HepG2 (cell line): ENCODE results near the gene ASAP2. TPM values are rescaled to one million over a fixed set of nuclear protein-coding genes. Genes with fewer than 3 reads are reported as not detected.

Source experiments
- BORCS8-MEF2B ChIP-seq: sonication (generic); formaldehyde crosslinking; IDR thresholded peaks from 2 replicates; pipeline ENCODE4 v1.8.0; 2022; ENCODE audit warnings: mild to moderate bottlenecking, missing genetic modification reagents
- MAZ ChIP-seq, 2 experiments: sonication (generic) in 1 of 2; formaldehyde crosslinking in 1 of 2; IDR thresholded peaks; 2 replicates each; pipeline versions ENCODE4 v1.5.0 to v1.6.1; 2012 to 2020; ENCODE audit warnings: low read depth in 2 of 2, mild to moderate bottlenecking in 2 of 2, borderline replicate concordance in 1 of 2, improper control_type of control experiment in 1 of 2, low read length in 1 of 2, missing genetic modification reagents in 1 of 2, moderate library complexity in 1 of 2
- SALL2 ChIP-seq: sonication (generic); formaldehyde crosslinking; IDR thresholded peaks from 2 replicates; pipeline ENCODE4 v1.8.1; 2023; ENCODE audit warnings: mild to moderate bottlenecking, missing genetic modification reagents, inconsistent platforms
- SNAI1 ChIP-seq: sonication (generic); formaldehyde crosslinking; IDR thresholded peaks from 2 replicates; pipeline ENCODE4 v1.5.0; 2020; ENCODE audit warnings: mild to moderate bottlenecking, missing genetic modification reagents, borderline replicate concordance
- TCF12 ChIP-seq, 2 experiments: fragments of 450-650 bp in 1 of 2; sonication (generic) in 1 of 2; formaldehyde crosslinking in 1 of 2; IDR thresholded peaks; 2 replicates each; pipeline versions ENCODE4 v1.6.1 to v1.8.0; 2017 to 2022; ENCODE audit warnings: antibody characterized with exemption in 1 of 2, mild to moderate bottlenecking in 1 of 2, missing genetic modification reagents in 1 of 2, moderate library complexity in 1 of 2
- THAP11 ChIP-seq: IDR thresholded peaks from 2 replicates; pipeline ENCODE4 v1.6.1; 2016; ENCODE audit warnings: missing biosample characterization, missing genetic modification reagents
- ZFP36 ChIP-seq: fragments of 150-350 bp; IDR thresholded peaks from 2 replicates; pipeline ENCODE4 v1.6.1; 2018; ENCODE audit warnings: borderline replicate concordance, low read length, low read depth; ENCODE audit not compliant: partially characterized antibody
- ZFP36L2 ChIP-seq: sonication (generic); formaldehyde crosslinking; IDR thresholded peaks from 2 replicates; pipeline ENCODE4 v1.4.0; 2020; ENCODE audit warnings: missing genetic modification reagents
- ZNF101 ChIP-seq: sonication (generic); formaldehyde crosslinking; IDR thresholded peaks from 2 replicates; pipeline ENCODE4 v1.4.0; 2020; ENCODE audit warnings: mild to moderate bottlenecking, low read depth, missing genetic modification reagents, borderline replicate concordance
- ZNF232 ChIP-seq: sonication (generic); formaldehyde crosslinking; IDR thresholded peaks from 2 replicates; pipeline ENCODE4 v1.4.0; 2020; ENCODE audit warnings: missing genetic modification reagents, borderline replicate concordance
- ZNF367 ChIP-seq: sonication (generic); formaldehyde crosslinking; IDR thresholded peaks from 2 replicates; pipeline ENCODE4 v1.4.0; 2020; ENCODE audit warnings: missing genetic modification reagents, borderline replicate concordance
- ZNF563 ChIP-seq: sonication (generic); formaldehyde crosslinking; IDR thresholded peaks from 2 replicates; pipeline ENCODE4 v1.8.0; 2022; ENCODE audit warnings: mild to moderate bottlenecking, moderate library complexity, missing genetic modification reagents
- ZNF577 ChIP-seq: sonication (generic); formaldehyde crosslinking; IDR thresholded peaks from 2 replicates; pipeline ENCODE4 v1.4.0; 2020; ENCODE audit warnings: mild to moderate bottlenecking, low read depth, missing genetic modification reagents, borderline replicate concordance
- ZNF75D ChIP-seq: sonication (generic); formaldehyde crosslinking; IDR thresholded peaks from 2 replicates; pipeline ENCODE4 v1.8.1; 2023; ENCODE audit warnings: missing genetic modification reagents, mild to moderate bottlenecking, borderline replicate concordance
- polyA plus RNA-seq, 8 experiments: library from polyadenylated mRNA; depleted of rRNA in 3 of 8; stranded (reverse) in 7 of 8; unstranded in 1 of 8; fragments of >200 nt; fragmentation: Illumina TruSeq in 4 of 8; extraction: Trizol in 4 of 8; gene quantifications; 2 replicates each; pipeline versions ENCODE4 v1.2.1 to v1.2.3, GENCODE V29; 2011 to 2016; ENCODE audit warnings: low read depth in 4 of 8, missing spikeins in 1 of 8, mixed read lengths in 1 of 8; ENCODE audit not compliant: insufficient read depth in 1 of 8
- total RNA-seq, 5 experiments: library from RNA; depleted of rRNA; stranded (reverse); fragments of >200 nt; fragmentation: Illumina TruSeq; extraction: Trizol; gene quantifications; 2 replicates each; pipeline ENCODE4 v1.2.3, GENCODE V29; 2016; ENCODE audit warnings: low read depth in 1 of 5
- TF ChIP-seq, protein P1 (sequence below): sonication (generic); formaldehyde crosslinking; IDR thresholded peaks from 2 replicates; pipeline ENCODE4 v1.4.0; 2020; ENCODE audit warnings: missing genetic modification reagents, borderline replicate concordance
- TF ChIP-seq, protein P2 (sequence below): sonication (generic); formaldehyde crosslinking; IDR thresholded peaks from 2 replicates; pipeline ENCODE4; 2020; ENCODE audit warnings: missing genetic modification reagents, mild to moderate bottlenecking, borderline replicate concordance
- TF ChIP-seq, protein P3 (sequence below): sonication (generic); IDR thresholded peaks from 2 replicates; pipeline ENCODE4 v1.6.1; 2016; ENCODE audit warnings: low read depth, borderline replicate concordance
- TF ChIP-seq, protein P4 (sequence below): sonication (generic); formaldehyde crosslinking; IDR thresholded peaks from 2 replicates; pipeline ENCODE4 v1.4.0; 2020; ENCODE audit warnings: mild to moderate bottlenecking, missing genetic modification reagents
- TF ChIP-seq, protein P5 (sequence below): sonication (generic); formaldehyde crosslinking; IDR thresholded peaks from 2 replicates; pipeline ENCODE4 v1.8.0; 2022; ENCODE audit warnings: mild to moderate bottlenecking, missing genetic modification reagents, moderate library complexity

ASAP2 gene
- total and polyA plus RNA-seq, 2 of the 13 experiments (the other 11 are each of a cell fraction or from before 2014, with no cell fraction given) = 7.3 to 22.3 TPM

DNA sequence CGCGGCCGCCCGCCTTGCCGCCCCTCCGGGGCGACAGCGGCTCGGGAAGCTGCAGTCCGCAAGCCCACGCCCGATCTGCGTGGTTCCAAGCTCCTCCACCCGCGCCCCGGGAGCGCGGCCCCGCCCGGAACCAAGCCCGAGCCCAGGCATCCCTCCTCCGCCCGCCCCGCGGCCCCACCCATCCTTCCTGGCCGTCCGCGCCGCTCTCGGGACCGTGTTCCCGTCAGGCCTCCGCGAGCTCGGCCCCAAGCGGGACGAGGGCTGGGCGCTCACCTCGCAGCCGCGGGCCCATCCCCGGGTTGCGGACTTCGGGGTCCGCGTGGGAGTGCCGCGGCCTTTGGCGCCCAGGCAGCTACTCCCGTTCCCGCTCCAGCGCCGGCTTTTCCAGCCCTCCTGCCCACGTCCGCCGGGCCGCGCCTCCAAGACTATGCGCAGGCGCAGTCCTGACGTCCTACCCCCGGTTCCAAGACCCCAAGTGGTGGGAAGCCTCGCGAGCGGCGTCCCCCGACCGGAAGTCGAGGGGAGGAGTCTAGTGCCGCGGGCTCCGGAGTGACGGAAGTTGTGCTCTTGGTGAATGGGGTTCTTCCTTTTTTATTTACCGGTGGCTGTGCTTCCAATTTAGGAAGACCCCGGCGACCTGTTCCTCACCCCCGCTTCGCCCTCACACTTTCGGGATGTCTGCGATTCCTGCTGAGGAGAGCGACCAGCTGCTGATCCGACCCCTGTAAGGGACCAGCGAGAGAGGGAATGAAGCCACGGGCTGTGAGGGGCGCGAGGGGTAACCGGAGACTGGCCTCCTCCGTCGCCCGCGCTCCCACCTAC is 216.7 kb downstream of the ASAP2 start, which contains the start of the genes CPSF3 and ITGB1BP1 (continued):
- TF ChIP-seq, protein P1, sequence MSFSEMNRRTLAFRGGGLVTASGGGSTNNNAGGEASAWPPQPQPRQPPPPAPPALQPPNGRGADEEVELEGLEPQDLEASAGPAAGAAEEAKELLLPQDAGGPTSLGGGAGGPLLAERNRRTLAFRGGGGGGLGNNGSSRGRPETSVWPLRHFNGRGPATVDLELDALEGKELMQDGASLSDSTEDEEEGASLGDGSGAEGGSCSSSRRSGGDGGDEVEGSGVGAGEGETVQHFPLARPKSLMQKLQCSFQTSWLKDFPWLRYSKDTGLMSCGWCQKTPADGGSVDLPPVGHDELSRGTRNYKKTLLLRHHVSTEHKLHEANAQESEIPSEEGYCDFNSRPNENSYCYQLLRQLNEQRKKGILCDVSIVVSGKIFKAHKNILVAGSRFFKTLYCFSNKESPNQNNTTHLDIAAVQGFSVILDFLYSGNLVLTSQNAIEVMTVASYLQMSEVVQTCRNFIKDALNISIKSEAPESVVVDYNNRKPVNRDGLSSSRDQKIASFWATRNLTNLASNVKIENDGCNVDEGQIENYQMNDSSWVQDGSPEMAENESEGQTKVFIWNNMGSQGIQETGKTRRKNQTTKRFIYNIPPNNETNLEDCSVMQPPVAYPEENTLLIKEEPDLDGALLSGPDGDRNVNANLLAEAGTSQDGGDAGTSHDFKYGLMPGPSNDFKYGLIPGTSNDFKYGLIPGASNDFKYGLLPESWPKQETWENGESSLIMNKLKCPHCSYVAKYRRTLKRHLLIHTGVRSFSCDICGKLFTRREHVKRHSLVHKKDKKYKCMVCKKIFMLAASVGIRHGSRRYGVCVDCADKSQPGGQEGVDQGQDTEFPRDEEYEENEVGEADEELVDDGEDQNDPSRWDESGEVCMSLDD (CRISPR knock-in tag) = peak; percentile 58; the same call in 1 of the 2 replicates
- TF ChIP-seq ZFP36 = no peak
- no peak for TF ChIP-seq ZNF75D (CRISPR knock-in tag)
- TF ChIP-seq, protein P2, sequence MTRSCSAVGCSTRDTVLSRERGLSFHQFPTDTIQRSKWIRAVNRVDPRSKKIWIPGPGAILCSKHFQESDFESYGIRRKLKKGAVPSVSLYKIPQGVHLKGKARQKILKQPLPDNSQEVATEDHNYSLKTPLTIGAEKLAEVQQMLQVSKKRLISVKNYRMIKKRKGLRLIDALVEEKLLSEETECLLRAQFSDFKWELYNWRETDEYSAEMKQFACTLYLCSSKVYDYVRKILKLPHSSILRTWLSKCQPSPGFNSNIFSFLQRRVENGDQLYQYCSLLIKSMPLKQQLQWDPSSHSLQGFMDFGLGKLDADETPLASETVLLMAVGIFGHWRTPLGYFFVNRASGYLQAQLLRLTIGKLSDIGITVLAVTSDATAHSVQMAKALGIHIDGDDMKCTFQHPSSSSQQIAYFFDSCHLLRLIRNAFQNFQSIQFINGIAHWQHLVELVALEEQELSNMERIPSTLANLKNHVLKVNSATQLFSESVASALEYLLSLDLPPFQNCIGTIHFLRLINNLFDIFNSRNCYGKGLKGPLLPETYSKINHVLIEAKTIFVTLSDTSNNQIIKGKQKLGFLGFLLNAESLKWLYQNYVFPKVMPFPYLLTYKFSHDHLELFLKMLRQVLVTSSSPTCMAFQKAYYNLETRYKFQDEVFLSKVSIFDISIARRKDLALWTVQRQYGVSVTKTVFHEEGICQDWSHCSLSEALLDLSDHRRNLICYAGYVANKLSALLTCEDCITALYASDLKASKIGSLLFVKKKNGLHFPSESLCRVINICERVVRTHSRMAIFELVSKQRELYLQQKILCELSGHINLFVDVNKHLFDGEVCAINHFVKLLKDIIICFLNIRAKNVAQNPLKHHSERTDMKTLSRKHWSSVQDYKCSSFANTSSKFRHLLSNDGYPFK = peak; percentile 89
- TF ChIP-seq BORCS8-MEF2B (CRISPR knock-in tag) = peak; percentile 77
- TF ChIP-seq TCF12 (IDR thresholded peaks at IDR 0.05) = no peak
- peak; percentile 72 for TF ChIP-seq TCF12 (CRISPR knock-in tag; IDR thresholded peaks at IDR 0.05)
- TF ChIP-seq SALL2 (CRISPR knock-in tag) = peak; percentile 86
- TF ChIP-seq, protein P3, sequence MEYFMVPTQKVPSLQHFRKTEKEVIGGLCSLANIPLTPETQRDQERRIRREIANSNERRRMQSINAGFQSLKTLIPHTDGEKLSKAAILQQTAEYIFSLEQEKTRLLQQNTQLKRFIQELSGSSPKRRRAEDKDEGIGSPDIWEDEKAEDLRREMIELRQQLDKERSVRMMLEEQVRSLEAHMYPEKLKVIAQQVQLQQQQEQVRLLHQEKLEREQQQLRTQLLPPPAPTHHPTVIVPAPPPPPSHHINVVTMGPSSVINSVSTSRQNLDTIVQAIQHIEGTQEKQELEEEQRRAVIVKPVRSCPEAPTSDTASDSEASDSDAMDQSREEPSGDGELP = no peak; the same call in 1 of the 2 replicates
- peak; percentile 18; the same call in 1 of the 2 replicates for TF ChIP-seq MAZ (IDR thresholded peaks at IDR 0.05; ENCODE audit: borderline replicate concordance, low read depth, low read length)
- peak; percentile 96 for TF ChIP-seq MAZ (CRISPR knock-in tag; IDR thresholded peaks at IDR 0.05; ENCODE audit: low read depth)
- no peak for TF ChIP-seq ZNF577
- TF ChIP-seq ZFP36L2 (CRISPR knock-in tag) = no peak; the same call in 1 of the 2 replicates
- TF ChIP-seq ZNF232 = peak; percentile 41; the same call in 1 of the 2 replicates
- TF ChIP-seq ZNF563 (CRISPR knock-in tag) = peak; percentile 94
- TF ChIP-seq ZNF367 (CRISPR knock-in tag) = no peak; the same call in 1 of the 2 replicates
- TF ChIP-seq, protein P4, sequence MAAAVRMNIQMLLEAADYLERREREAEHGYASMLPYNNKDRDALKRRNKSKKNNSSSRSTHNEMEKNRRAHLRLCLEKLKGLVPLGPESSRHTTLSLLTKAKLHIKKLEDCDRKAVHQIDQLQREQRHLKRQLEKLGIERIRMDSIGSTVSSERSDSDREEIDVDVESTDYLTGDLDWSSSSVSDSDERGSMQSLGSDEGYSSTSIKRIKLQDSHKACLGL (CRISPR knock-in tag) = peak; percentile 86
- peak; percentile 73; the same call in 1 of the 2 replicates for TF ChIP-seq SNAI1 (CRISPR knock-in tag)
- TF ChIP-seq THAP11 = peak; percentile 91
- TF ChIP-seq, protein P5, sequence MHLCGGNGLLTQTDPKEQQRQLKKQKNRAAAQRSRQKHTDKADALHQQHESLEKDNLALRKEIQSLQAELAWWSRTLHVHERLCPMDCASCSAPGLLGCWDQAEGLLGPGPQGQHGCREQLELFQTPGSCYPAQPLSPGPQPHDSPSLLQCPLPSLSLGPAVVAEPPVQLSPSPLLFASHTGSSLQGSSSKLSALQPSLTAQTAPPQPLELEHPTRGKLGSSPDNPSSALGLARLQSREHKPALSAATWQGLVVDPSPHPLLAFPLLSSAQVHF (CRISPR knock-in tag) = peak; percentile 47; the same call in 1 of the 2 replicates
- TF ChIP-seq ZNF101 (CRISPR knock-in tag) = 0 out of 2 replicates have a peak, but pooled peaks have one; percentile 54
